HepG2 (cell line): ENCODE measurements around the gene WDR37. TPM values are rescaled to one million over a fixed set of nuclear protein-coding genes. Genes with fewer than 3 reads are reported as not detected.

Source experiments
- JDP2 ChIP-seq: sonication (generic); formaldehyde crosslinking; IDR thresholded peaks from 2 replicates; pipeline ENCODE4 v1.8.1; 2022; ENCODE audit warnings: missing genetic modification reagents, borderline replicate concordance
- NFE2L1 ChIP-seq: sonication (generic); formaldehyde crosslinking; IDR thresholded peaks from 2 replicates; pipeline ENCODE4 v1.4.0; 2020; ENCODE audit warnings: missing genetic modification reagents, mild to moderate bottlenecking, borderline replicate concordance
- ZBTB10 ChIP-seq: sonication (generic); formaldehyde crosslinking; IDR thresholded peaks from 2 replicates; pipeline ENCODE4 v1.4.0; 2020; ENCODE audit warnings: missing genetic modification reagents, borderline replicate concordance
- ZNF407 ChIP-seq: sonication (generic); formaldehyde crosslinking; IDR thresholded peaks from one replicate; pipeline ENCODE4 v1.5.1; 2020; ENCODE audit warnings: mild to moderate bottlenecking, missing genetic modification reagents; ENCODE audit errors: not compliant biosample characterization
- polyA plus RNA-seq, 8 experiments: library from polyadenylated mRNA; depleted of rRNA in 3 of 8; stranded (reverse) in 7 of 8; unstranded in 1 of 8; fragments of >200 nt; fragmentation: Illumina TruSeq in 4 of 8; extraction: Trizol in 4 of 8; gene quantifications; 2 replicates each; pipeline versions ENCODE4 v1.2.1 to v1.2.3, GENCODE V29; 2011 to 2016; ENCODE audit warnings: low read depth in 4 of 8, missing spikeins in 1 of 8, mixed read lengths in 1 of 8; ENCODE audit not compliant: insufficient read depth in 1 of 8
- total RNA-seq, 5 experiments: library from RNA; depleted of rRNA; stranded (reverse); fragments of >200 nt; fragmentation: Illumina TruSeq; extraction: Trizol; gene quantifications; 2 replicates each; pipeline ENCODE4 v1.2.3, GENCODE V29; 2016; ENCODE audit warnings: low read depth in 1 of 5

WDR37 gene
- total and polyA plus RNA-seq, 2 of the 13 experiments (the other 11 are each of a cell fraction or from before 2014, with no cell fraction given): 5.9 to 7.5 TPM

- no peak for TF ChIP-seq ZNF407 (CRISPR knock-in tag)
- TF ChIP-seq JDP2 (CRISPR knock-in tag): no peak
- TF ChIP-seq ZBTB10: no peak
- TF ChIP-seq NFE2L1 (CRISPR knock-in tag): no peak
Measured at GRCh38 chr10:1179346-1180070, 123.3 kb downstream of the WDR37 start (continued).
